ENCODE results near the gene CD3E. TPM values are rescaled to one million over a fixed set of nuclear protein-coding genes. Genes with fewer than 3 reads are reported as not detected.

The CD3E gene
- polyA plus RNA-seq, 1 experiment, result not detected

- Histone ChIP-seq H3K27me3 (ENCODE audit: control insufficient read depth, insufficient read depth, low read length) (no peaks in the 10 kb centered on the region), H3K4me3 (ENCODE audit: low read depth, low read length) (no peak overlapping the region), H3K27ac (ENCODE audit: low read depth, low read length) (no peak overlapping the region), H3K9me3 (ENCODE audit: control insufficient read depth, insufficient read depth, low read length) (no peaks in the 10 kb centered on the region)
- ChIA-PET CTCF (interaction anchor here (0.8 to 1.5 kb wide), 6 partner anchors 14 to 124 kb away, joined by 3 to 4 read pairs (median 4); no protein-coding TSS in a partner anchor), POLR2A (no interaction called here)
- no peak for TF ChIP-seq CTCF (IDR thresholded peaks at IDR 0.05; ENCODE audit: low read depth, low read length)
- DNase-seq (ENCODE audit: low read depth, low spot score), result no peak
Measured at GRCh38 chr11:118295199-118295598, 9.3 kb upstream of the CD3E start.

GRCh38 chr11:118295815-118296454, 8.6 kb upstream of the CD3E start:
- ChIA-PET CTCF (interaction anchor here (0.8 to 1.5 kb wide), 6 partner anchors 13 to 125 kb away, joined by 3 to 4 read pairs (median 4); no protein-coding TSS in a partner anchor), POLR2A (no interaction called here)
- Histone ChIP-seq H3K27me3 (ENCODE audit: control insufficient read depth, insufficient read depth, low read length) (no peaks in the 10 kb centered on the region), H3K9me3 (ENCODE audit: control insufficient read depth, insufficient read depth, low read length) (no peaks in the 10 kb centered on the region), H3K27ac (ENCODE audit: low read depth, low read length) (no peak overlapping the region), H3K4me3 (ENCODE audit: low read depth, low read length) (no peak overlapping the region)
- peak; percentile 43 for TF ChIP-seq CTCF (IDR thresholded peaks at IDR 0.05; ENCODE audit: low read depth, low read length)
- DNase-seq (ENCODE audit: low read depth, low spot score), result no peak

DNA sequence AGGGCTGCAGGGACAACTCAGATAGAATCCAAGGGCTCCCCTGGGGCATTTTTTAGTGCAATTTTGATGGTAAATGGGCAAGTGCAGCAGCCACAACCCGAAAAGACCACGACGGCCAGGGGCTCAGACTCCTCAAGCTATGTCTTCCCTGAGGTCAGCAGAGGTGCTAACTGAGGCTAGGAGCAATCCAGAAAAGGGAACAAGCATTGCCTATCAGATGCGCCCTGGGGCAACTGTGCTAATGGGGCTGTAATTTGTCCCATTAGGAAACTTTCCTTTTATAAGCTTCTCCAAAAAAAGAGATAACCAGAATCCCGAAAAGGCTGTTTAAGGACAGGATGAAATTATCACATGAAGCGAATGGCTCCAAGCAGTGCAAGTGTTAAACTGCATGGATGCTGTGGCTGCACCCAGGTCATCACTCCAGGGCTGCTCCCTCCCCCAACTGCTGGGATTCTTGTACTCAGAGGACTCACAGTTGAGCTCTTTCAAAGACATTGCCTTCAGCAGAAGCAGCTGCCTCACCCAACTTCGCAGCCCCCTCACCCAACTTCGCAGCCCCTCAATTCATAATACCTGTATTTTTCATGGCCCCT, 2.8 kb upstream of the CD3E start:
- Histone ChIP-seq H3K27me3 (ENCODE audit: control insufficient read depth, insufficient read depth, low read length) (peaks cover 7% of the 10 kb centered on the region), H3K27ac (ENCODE audit: low read depth, low read length) (no peak overlapping the region), H3K4me3 (ENCODE audit: low read depth, low read length) (no peak overlapping the region), H3K9me3 (ENCODE audit: control insufficient read depth, insufficient read depth, low read length) (no peaks in the 10 kb centered on the region)
- no peak for TF ChIP-seq CTCF (IDR thresholded peaks at IDR 0.05; ENCODE audit: low read depth, low read length)
- ChIA-PET CTCF (interaction anchor here (1.2 kb wide), 1 partner anchor 51 kb away, joined by 5 read pairs; no protein-coding TSS in a partner anchor), POLR2A (no interaction called here)
- no peak for DNase-seq (ENCODE audit: low read depth, low spot score)

- POLR2A ChIA-PET, result no interaction called here
- no peak for TF ChIP-seq CTCF (IDR thresholded peaks at IDR 0.05; ENCODE audit: low read depth, low read length)
- H3K27me3 ChIP-seq (ENCODE audit: control insufficient read depth, insufficient read depth, low read length), result peaks cover 7% of the 10 kb centered on the region
- H3K27ac ChIP-seq (ENCODE audit: low read depth, low read length), result no peak overlapping the region
- no peak for DNase-seq (ENCODE audit: low read depth, low spot score)
- H3K4me3 ChIP-seq (ENCODE audit: low read depth, low read length), result no peak overlapping the region
- CTCF ChIA-PET, result no interaction called here
- no peaks in the 10 kb centered on the region for H3K9me3 ChIP-seq (ENCODE audit: control insufficient read depth, insufficient read depth, low read length)
Measured at GRCh38 chr11:118304227-118304567, 333 bp upstream of the CD3E start.

GRCh38 chr11:118305726-118306125, 1.2 kb downstream of the CD3E start:
- DNase-seq (ENCODE audit: low read depth, low spot score), result no peak
- no peak overlapping the region for H3K27ac ChIP-seq (ENCODE audit: low read depth, low read length)
- no peak for TF ChIP-seq CTCF (IDR thresholded peaks at IDR 0.05; ENCODE audit: low read depth, low read length)
- ChIA-PET CTCF (no interaction called here), POLR2A (no interaction called here)
- H3K27me3 ChIP-seq (ENCODE audit: control insufficient read depth, insufficient read depth, low read length), result peaks cover 7% of the 10 kb centered on the region
- no peaks in the 10 kb centered on the region for H3K9me3 ChIP-seq (ENCODE audit: control insufficient read depth, insufficient read depth, low read length)
- H3K4me3 ChIP-seq (ENCODE audit: low read depth, low read length), result no peak overlapping the region

Data from AG04450 (cell line).